Esophagus muscularis mucosa (tissue), 3 donors: ENCODE measurements around the gene CAPNS1.
"Not testable (repeated sequence)": the region's sequence is repeated elsewhere in the genome, so short reads cannot be mapped to it uniquely, and the experiment has no call there.

Source experiments
- CTCF ChIP-seq, 3 experiments: fragments of 200-600 bp in 2 of 3; fragments of 450-650 bp in 1 of 3; sonication (generic) in 2 of 3; IDR thresholded peaks; one replicate each; pipeline ENCODE4 v1.5.1; 2017 to 2019; ENCODE audit warnings: antibody characterized with exemption in 3 of 3, mild to moderate bottlenecking in 2 of 3, moderate library complexity in 1 of 3
- POLR2A ChIP-seq: fragments of 450-650 bp; IDR thresholded peaks from one replicate; pipeline ENCODE4 v1.6.1; 2017; ENCODE audit warnings: antibody characterized with exemption, moderate library complexity, mild to moderate bottlenecking, low read depth
- POLR2AphosphoS5 ChIP-seq, 2 donors: sonication (generic); formaldehyde crosslinking; IDR thresholded peaks; one replicate each; pipeline ENCODE4 v1.6.1; 2017; ENCODE audit warnings: antibody characterized with exemption in 2 of 2

DNA sequence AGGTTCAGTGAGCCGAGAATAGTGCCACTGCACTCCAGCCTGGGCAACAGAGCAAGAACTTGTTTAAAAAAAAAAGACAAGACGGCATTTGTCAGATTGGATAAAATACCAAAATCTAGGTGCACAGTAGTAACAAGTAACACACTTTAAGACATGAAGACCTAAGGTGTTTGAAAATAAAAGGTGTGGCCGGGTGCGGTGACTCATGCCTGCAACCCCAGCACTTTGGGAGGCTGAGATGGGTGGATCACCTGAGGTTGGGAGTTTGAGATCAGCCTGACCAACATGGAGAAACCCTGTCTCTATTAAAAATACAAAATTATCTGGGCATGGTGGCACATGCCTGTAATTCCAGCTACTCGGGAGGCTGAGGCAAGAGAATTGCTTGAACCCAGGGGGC is 46.9 kb downstream of the CAPNS1 start:
- TF ChIP-seq POLR2A; POLR2AphosphoS5 (IDR thresholded peaks at IDR 0.05); CTCF (IDR thresholded peaks at IDR 0.05): not testable (repeated sequence)
